GM12878 (cell line): Measurements from ENCODE around the gene TYW1. TPM values are rescaled to one million over a fixed set of nuclear protein-coding genes. Genes with fewer than 3 reads are reported as not detected.
"Not testable (repeated sequence)": the region's sequence is repeated elsewhere in the genome, so short reads cannot be mapped to it uniquely, and the experiment has no call there.

ENCODE experiments used
- ATAC-seq: fragments of 200-7000 bp; cut with Tn5 transposase; 3 replicates; pipeline ENCODE4 v1.9.1; 2020; ENCODE audit warnings: mild to moderate bottlenecking, moderate library complexity
- BruUV-seq: library from RNA; stranded (reverse); fragments of 400-500 nt; replicated peaks from 2 replicates; lab custom pipeline; 2021; lab: Mats Ljungman, UMichigan
- CTCF ChIA-PET: fragments of 300-600 bp; sonication (Branson Sonifier 250); formaldehyde crosslinking; extraction: SDS; loops from one replicate; lab custom pipeline; 2021; ENCODE audit warnings: inconsistent platforms; lab: Yijun Ruan, JAX
- POLR2A ChIA-PET: fragments of 350-600 bp; formaldehyde crosslinking; extraction: SDS; loops from one replicate; lab custom pipeline; 2021; ENCODE audit warnings: inconsistent platforms; lab: Charles Lee
- RAD21 ChIA-PET: fragments of 300-600 bp; sonication (Branson Sonifier 250); formaldehyde crosslinking; loops from one replicate; lab custom pipeline; 2023; ENCODE audit warnings: antibody characterized with exemption; ENCODE audit not compliant: unreplicated experiment; lab: Charles Lee
- SMC1A ChIA-PET: fragments of 300-600 bp; sonication (Branson Sonifier 250); formaldehyde crosslinking; loops from one replicate; lab custom pipeline; 2023; ENCODE audit not compliant: unreplicated experiment, uncharacterized antibody; lab: Charles Lee
- DNase-seq: peaks from one replicate; pipeline ENCODE4 v3.0.0-alpha.2; 2011; ENCODE audit warnings: low read depth, low spot score
- FAIRE-seq: peaks from 3 replicates; lab custom pipeline; 2011; peaks lifted over from hg19 to GRCh38; lab: Jason Lieb, UNC
- H2AFZ ChIP-seq: 2 replicates; pipeline ENCODE4 v1.6.0; 2011; ENCODE audit warnings: low read depth, low read length, control low read depth; ENCODE audit not compliant: control insufficient read depth
- H3K27ac ChIP-seq: 2 replicates; pipeline ENCODE4 v1.5.1; 2011; ENCODE audit warnings: control low read depth; ENCODE audit not compliant: control insufficient read depth, insufficient read depth
- H3K27me3 ChIP-seq, 2 experiments: replicated peaks in 1 of 2; 2 replicates each; pipeline versions ENCODE4 v1.6.0 to v1.6.1; 2011; ENCODE audit warnings: low read length in 1 of 2; ENCODE audit not compliant: control insufficient read depth in 2 of 2, insufficient read depth in 2 of 2
- H3K36me3 ChIP-seq, 2 experiments: 2 replicates each; pipeline ENCODE4 v1.5.1; 2011; ENCODE audit warnings: low read length in 1 of 2; ENCODE audit not compliant: control insufficient read depth in 2 of 2, insufficient read depth in 2 of 2
- H3K4me1 ChIP-seq: 2 replicates; pipeline ENCODE4 v1.6.1; 2011; ENCODE audit warnings: mild to moderate bottlenecking, low read length, moderate library complexity, mixed read lengths; ENCODE audit not compliant: control insufficient read depth, insufficient read depth
- H3K4me2 ChIP-seq: 2 replicates; pipeline ENCODE4 v1.6.0; 2011; ENCODE audit warnings: control low read depth; ENCODE audit not compliant: control insufficient read depth, insufficient read depth
- H3K4me3 ChIP-seq: fragments of 200-600 bp; sonication (generic); 2 replicates; pipeline ENCODE4 v1.5.1; 2016
- H3K79me2 ChIP-seq: 2 replicates; pipeline ENCODE4 v1.6.0; 2011; ENCODE audit warnings: low read length; ENCODE audit not compliant: control insufficient read depth, insufficient read depth
- H3K9ac ChIP-seq: 2 replicates; pipeline ENCODE4 v1.8.0; 2011; ENCODE audit warnings: low read length, control low read depth, mixed read lengths; ENCODE audit not compliant: control insufficient read depth, insufficient read depth
- H3K9me3 ChIP-seq: replicated peaks from 3 replicates; pipeline ENCODE4 v1.5.1; 2011; ENCODE audit warnings: mild to moderate bottlenecking, low read length; ENCODE audit not compliant: control insufficient read depth, insufficient read depth
- H4K20me1 ChIP-seq: 2 replicates; pipeline ENCODE4 v1.6.0; 2011; ENCODE audit not compliant: control insufficient read depth, insufficient read depth
- SPI1 ChIP-seq: IDR thresholded peaks from 2 replicates; pipeline ENCODE4 v1.6.1; 2011; ENCODE audit warnings: low read depth, mild to moderate bottlenecking, low read length, moderate library complexity, borderline replicate concordance; ENCODE audit not compliant: insufficient read depth
- WGBS: methylation state at CpG from one replicate; pipeline ENCODE4 v1.1.6; 2016; ENCODE audit warnings: low lambda C conversion rate; ENCODE audit not compliant: insufficient replicate concordance, insufficient coverage; ENCODE audit errors: missing lambda C conversion rate; 5-methylcytosine and 5-hydroxymethylcytosine counted together
- in situ Hi-C: fragments of 300-500 bp; cut with MboI; formaldehyde crosslinking; loops from 9 replicates; pipeline ENCODE4 v1.14.3; 2018; ENCODE audit warnings: mixed read lengths
- intact Hi-C: fragments of 100-400 bp; cut with micrococcal nuclease; formaldehyde crosslinking; loops from one replicate; pipeline ENCODE4 v1.14.2; 2022; ENCODE audit not compliant: unreplicated experiment
- polyA plus RNA-seq, 11 experiments: library from polyadenylated mRNA; depleted of rRNA in 4 of 11; unstranded in 6 of 11; stranded (reverse) in 5 of 11; fragments of >200 nt; fragmentation: Nextera tagmentation in 4 of 11; fragmentation: Illumina TruSeq in 1 of 11; extraction: Ambion mirVana in 4 of 11; extraction: Trizol in 1 of 11; gene quantifications; 1 replicate in 1 of 11; 2 replicates in 10 of 11; pipeline versions ENCODE4 v1.2.1 to v1.2.3, GENCODE V29; 2011 to 2016; ENCODE audit warnings: inconsistent platforms in 2 of 11, missing spikeins in 2 of 11, low read depth in 1 of 11
- total RNA-seq, 4 experiments: library from RNA; depleted of rRNA in 3 of 4; stranded (reverse); fragments of >200 nt in 3 of 4; fragmentation: Illumina TruSeq in 1 of 4; extraction: Trizol in 1 of 4; gene quantifications; 2 replicates each; pipeline versions ENCODE4 v1.2.1 to v1.2.3, GENCODE V29; 2013 to 2021
- TF ChIP-seq, protein P1 (sequence below): IDR thresholded peaks from 2 replicates; pipeline ENCODE4 v1.6.1; 2011; ENCODE audit warnings: low read depth, low read length, improper control_type of control experiment, borderline replicate concordance

Gene TYW1
- total and polyA plus RNA-seq, 10 of the 15 experiments (the other 5 are each of a cell fraction or from before 2014, with no cell fraction given), result 11.3 to 29.0 (median 18.4) TPM

DNA sequence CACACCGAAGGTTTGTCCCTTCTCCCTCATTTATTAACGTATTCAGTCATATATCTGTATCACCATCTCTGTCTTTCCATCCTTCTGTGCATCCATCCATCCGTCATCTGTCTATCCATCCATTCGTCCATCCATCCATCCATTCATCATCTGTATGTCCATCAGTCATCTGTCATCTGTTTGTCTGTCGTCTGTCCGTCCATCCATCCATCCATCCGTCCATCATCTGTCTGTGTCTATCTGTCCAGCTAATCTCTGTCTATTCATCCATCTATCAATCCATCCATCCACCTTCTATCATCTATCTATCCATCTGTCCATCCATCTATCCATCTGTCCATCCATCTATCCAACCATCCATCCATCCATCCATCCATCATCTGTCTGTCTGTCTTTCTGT is 213.9 kb downstream of the TYW1 start (continued):
- TF ChIP-seq, protein P1, sequence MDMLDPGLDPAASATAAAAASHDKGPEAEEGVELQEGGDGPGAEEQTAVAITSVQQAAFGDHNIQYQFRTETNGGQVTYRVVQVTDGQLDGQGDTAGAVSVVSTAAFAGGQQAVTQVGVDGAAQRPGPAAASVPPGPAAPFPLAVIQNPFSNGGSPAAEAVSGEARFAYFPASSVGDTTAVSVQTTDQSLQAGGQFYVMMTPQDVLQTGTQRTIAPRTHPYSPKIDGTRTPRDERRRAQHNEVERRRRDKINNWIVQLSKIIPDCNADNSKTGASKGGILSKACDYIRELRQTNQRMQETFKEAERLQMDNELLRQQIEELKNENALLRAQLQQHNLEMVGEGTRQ, result no peak
- TF ChIP-seq, all 136 proteins: peak for 0

DNA sequence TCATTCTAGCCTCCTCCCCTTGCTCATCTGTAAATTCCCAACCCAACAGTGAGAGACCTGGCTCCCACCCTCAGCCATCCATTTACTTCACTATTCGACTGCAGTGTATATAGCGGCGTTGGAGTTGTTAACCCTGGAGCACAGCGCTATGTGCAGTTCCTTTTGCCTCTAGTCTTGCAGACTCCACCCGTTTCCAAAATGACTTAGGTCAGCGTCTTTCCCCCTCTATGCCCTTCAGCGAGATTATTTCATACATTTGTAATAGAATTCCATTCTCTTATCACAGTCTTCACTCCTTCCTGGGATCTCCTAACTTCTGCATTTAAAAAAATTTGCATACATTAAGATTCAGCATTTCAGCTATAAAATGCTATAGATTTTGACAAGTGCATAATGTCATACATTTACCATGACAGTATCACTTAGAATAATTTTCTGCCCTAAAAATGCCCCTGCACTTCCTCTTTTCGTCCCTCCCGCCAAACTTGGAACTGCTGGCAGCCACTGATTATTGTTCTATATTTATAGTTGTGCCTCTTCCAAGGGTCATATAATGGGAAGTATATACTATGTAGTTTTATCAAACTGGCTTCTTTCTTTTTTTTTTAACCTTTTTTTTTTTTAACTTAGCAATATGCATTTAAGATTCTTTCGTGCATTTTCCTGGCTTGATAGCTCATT is 215.2 kb downstream of the TYW1 start:
- intact Hi-C loops, H2AFZ ChIP-seq, SMC1A ChIA-PET, H3K4me2 ChIP-seq, in situ Hi-C loops, BruUV-seq, H3K9ac ChIP-seq, H3K27me3 ChIP-seq, FAIRE-seq, DNase-seq, H3K4me1 ChIP-seq, H3K27ac ChIP-seq, POLR2A ChIA-PET, H4K20me1 ChIP-seq, RAD21 ChIA-PET, H3K9me3 ChIP-seq, H3K79me2 ChIP-seq, ATAC-seq, H3K36me3 ChIP-seq, CTCF ChIA-PET, H3K4me3 ChIP-seq: not testable (repeated sequence)
- peak; percentile 56; the same call in 1 of the 2 replicates for TF ChIP-seq SPI1
- 69% methylated on average over 10 of the region's 10 CpGs for WGBS

DNA sequence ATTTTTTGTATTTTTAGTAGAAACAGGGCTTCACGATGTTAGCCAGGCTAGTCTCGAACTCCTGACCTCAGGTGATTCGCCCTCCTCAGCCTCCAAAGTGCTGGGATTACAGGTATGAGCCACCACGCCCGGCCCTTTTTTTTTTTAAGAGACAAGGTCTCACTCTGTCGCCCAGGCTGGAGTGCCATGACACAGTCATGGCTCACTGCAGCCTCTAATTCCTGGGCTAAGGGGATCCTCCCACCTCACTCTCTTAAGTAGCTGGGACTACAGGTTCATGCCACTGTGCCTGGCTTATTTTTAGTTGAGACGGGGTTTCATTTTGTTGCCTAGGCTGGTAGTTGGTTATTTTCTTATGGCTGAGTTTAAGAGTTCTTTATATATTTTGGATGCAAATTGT is 216.4 kb downstream of the TYW1 start:
- H4K20me1 ChIP-seq, ATAC-seq, H3K27ac ChIP-seq, CTCF ChIA-PET, H3K36me3 ChIP-seq, H3K4me2 ChIP-seq, H3K9me3 ChIP-seq, H3K4me1 ChIP-seq, H3K4me3 ChIP-seq, FAIRE-seq, intact Hi-C loops, POLR2A ChIA-PET, DNase-seq, H2AFZ ChIP-seq, H3K79me2 ChIP-seq, in situ Hi-C loops, RAD21 ChIA-PET, SMC1A ChIA-PET, H3K9ac ChIP-seq, H3K27me3 ChIP-seq, BruUV-seq: not testable (repeated sequence)
- 97% methylated on average over 7 of the region's 7 CpGs for WGBS

DNA sequence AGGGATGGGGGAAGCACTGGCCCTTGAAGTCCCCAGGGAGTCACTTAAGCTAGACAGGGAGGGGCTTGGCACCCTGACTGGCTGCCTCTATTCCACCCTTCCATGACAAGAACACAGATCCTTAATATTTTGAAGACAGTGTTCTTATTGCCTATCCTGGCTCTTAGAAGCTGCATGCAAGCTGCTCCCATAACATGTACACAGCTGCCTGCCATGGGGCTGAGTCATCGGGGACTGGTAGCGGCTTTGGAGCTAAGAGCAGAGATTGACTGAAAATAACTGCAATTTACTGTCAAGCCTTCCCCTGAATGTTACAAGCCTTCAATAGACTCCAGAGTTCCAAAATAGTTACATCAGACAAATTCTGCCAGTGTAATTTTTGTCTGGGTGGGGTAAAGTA is 226.9 kb downstream of the TYW1 start:
- H4K20me1 ChIP-seq, CTCF ChIA-PET, intact Hi-C loops, H3K9ac ChIP-seq, H3K4me2 ChIP-seq, ATAC-seq, H2AFZ ChIP-seq, H3K4me3 ChIP-seq, H3K9me3 ChIP-seq, H3K27ac ChIP-seq, SMC1A ChIA-PET, H3K27me3 ChIP-seq, DNase-seq, BruUV-seq, H3K36me3 ChIP-seq, H3K4me1 ChIP-seq, FAIRE-seq, RAD21 ChIA-PET, H3K79me2 ChIP-seq, in situ Hi-C loops, POLR2A ChIA-PET: not testable (repeated sequence)
- WGBS, result 94% methylated on average over 2 of the region's 2 CpGs
